Measurements from ENCODE around the gene MAP1LC3A.

The MAP1LC3A gene

GRCh38 chr20:34549291-34549928, 9.1 kb upstream of the MAP1LC3A start:
- DNase-seq (ENCODE audit: low read depth, low spot score): no peak

- no peak for DNase-seq (ENCODE audit: low read depth, low spot score)
These were observed 8.6 kb upstream of the MAP1LC3A start for GRCh38 chr20:34549929-34550305.

GRCh38 chr20:34552569-34552968, 5.9 kb upstream of the MAP1LC3A start:
- DNase-seq (ENCODE audit: low read depth, low spot score): no peak

GRCh38 chr20:34553366-34553867, 5.1 kb upstream of the MAP1LC3A start:
- peak; percentile 59 for DNase-seq (ENCODE audit: low read depth, low spot score)

GRCh38 chr20:34557936-34558319, 590 bp upstream of the MAP1LC3A start:
- no peak for DNase-seq (ENCODE audit: low read depth, low spot score)

- DNase-seq (ENCODE audit: low read depth, low spot score): no peak
These were observed 1.0 kb downstream of the MAP1LC3A start for GRCh38 chr20:34559311-34560140.

- DNase-seq (ENCODE audit: low read depth, low spot score): no peak
These were observed 1.6 kb downstream of the MAP1LC3A start for GRCh38 chr20:34560141-34560523.

- no peak for DNase-seq (ENCODE audit: low read depth, low spot score)
These were observed 2.1 kb downstream of the MAP1LC3A start for GRCh38 chr20:34560614-34561013.

- no peak for DNase-seq (ENCODE audit: low read depth, low spot score)
These were observed 3.1 kb downstream of the MAP1LC3A start for GRCh38 chr20:34561661-34562060.

GRCh38 chr20:34562641-34563040, 4.1 kb downstream of the MAP1LC3A start:
- DNase-seq (ENCODE audit: low read depth, low spot score): peak; percentile 50

GRCh38 chr20:34564833-34565232, 6.3 kb downstream of the MAP1LC3A start:
- no peak for DNase-seq (ENCODE audit: low read depth, low spot score)

- no peak for DNase-seq (ENCODE audit: low read depth, low spot score)
These were observed 8.7 kb downstream of the MAP1LC3A start for GRCh38 chr20:34566978-34567891.

- DNase-seq (ENCODE audit: low read depth, low spot score): no peak
These were observed 9.7 kb downstream of the MAP1LC3A start for GRCh38 chr20:34567892-34568865.

GRCh38 chr20:34569598-34569997, 11.1 kb downstream of the MAP1LC3A start:
- DNase-seq (ENCODE audit: low read depth, low spot score): no peak

- peak; percentile 39 for DNase-seq (ENCODE audit: low read depth, low spot score)
These were observed 12.4 kb downstream of the MAP1LC3A start for GRCh38 chr20:34570859-34571306.

GRCh38 chr20:34571753-34572152, 13.2 kb downstream of the MAP1LC3A start:
- DNase-seq (ENCODE audit: low read depth, low spot score): no peak

GRCh38 chr20:34573541-34574300, 15.2 kb downstream of the MAP1LC3A start:
- no peak for DNase-seq (ENCODE audit: low read depth, low spot score)

GRCh38 chr20:34574426-34574825, 15.9 kb downstream of the MAP1LC3A start:
- DNase-seq (ENCODE audit: low read depth, low spot score): no peak

GRCh38 chr20:34574861-34575260, 16.3 kb downstream of the MAP1LC3A start:
- DNase-seq (ENCODE audit: low read depth, low spot score): no peak

GRCh38 chr20:34575271-34575670, 16.8 kb downstream of the MAP1LC3A start:
- no peak for DNase-seq (ENCODE audit: low read depth, low spot score)

Data from astrocyte of the hippocampus (primary cell).